ENCODE data around the gene FAM13A. TPM values are rescaled to one million over a fixed set of nuclear protein-coding genes. Genes with fewer than 3 reads are reported as not detected.

Gene FAM13A
- total RNA-seq, 2 experiments from 2014 or later = 9.6 to 10.2 TPM

GRCh38 chr4:88775026-88775425 lies 282.0 kb downstream of the FAM13A start:
- intact Hi-C loops (cut with DNase I, micrococcal nuclease) = no loop called here
- no peaks in the 10 kb centered on the region for H3K4me1 Mint-ChIP-seq (ENCODE audit: low read depth)
- CTCF ChIA-PET = no interaction called here

DNA sequence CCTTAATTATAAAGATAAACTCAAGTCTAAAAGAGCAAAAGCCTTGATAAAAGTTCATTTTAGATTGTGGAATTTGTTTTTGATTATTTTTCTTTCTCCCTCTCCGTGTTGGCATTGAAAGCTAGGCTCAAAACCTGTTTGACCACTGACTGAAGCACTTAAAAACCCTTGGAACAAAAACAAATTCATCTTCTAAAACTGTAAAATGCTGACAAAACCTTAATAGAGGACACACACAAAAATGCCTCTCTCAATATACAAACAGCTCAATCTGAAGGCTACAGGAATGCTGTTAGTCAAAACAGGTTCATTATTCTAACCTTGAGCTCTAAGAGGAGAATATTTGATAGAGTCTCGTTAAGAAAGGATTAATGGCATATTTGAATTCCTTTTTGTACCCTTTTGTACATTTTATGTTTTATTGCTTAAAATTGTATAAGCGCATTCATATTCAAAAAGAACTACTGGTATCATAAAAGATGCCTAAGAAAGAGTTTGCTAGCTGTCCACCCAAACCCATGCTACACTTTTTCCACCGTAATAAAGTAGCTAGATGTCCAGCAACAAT lies 285.0 kb downstream of the FAM13A start:
- TF ChIP-seq CTCF (IDR thresholded peaks at IDR 0.05) = no peak
- Mint-ChIP-seq H3K27ac (no peak overlapping the region), H3K4me3 (no peak overlapping the region), H3K9me3 (no peaks in the 10 kb centered on the region), H3K4me1 (ENCODE audit: low read depth) (no peaks in the 10 kb centered on the region), H3K27me3 (no peaks in the 10 kb centered on the region), H3K36me3 (ENCODE audit: low read depth) (no peaks in the 10 kb centered on the region)
- H3K9me3 ChIP-seq (ENCODE audit: control insufficient read depth in 1 of 2, insufficient read depth in 1 of 2, low read length in 2 of 2) = no peaks in the 10 kb centered on the region
- H3K27ac ChIP-seq (ENCODE audit: low read depth in 1 of 2, low read length in 2 of 2) = no peak overlapping the region
- ChIA-PET POLR2A (no interaction called here), CTCF (interaction anchor here (1.2 kb wide), 1 partner anchor 9 kb away, joined by 3 read pairs; no protein-coding TSS in a partner anchor)
- peaks cover 4% of the 10 kb centered on the region for H3K36me3 ChIP-seq (ENCODE audit: insufficient read depth, low read length)
- intact Hi-C loops (cut with DNase I, micrococcal nuclease) = no loop called here
- no peak overlapping the region for H3K4me3 ChIP-seq (ENCODE audit: low read length)
- no peak for ATAC-seq (ENCODE audit: poor library complexity)
- DNase-seq = no peak
- H3K27me3 ChIP-seq (ENCODE audit: control insufficient read depth in 1 of 2, insufficient read depth in 2 of 2, low read length in 2 of 2) = no peaks in the 10 kb centered on the region
- no peaks in the 10 kb centered on the region for H3K4me1 ChIP-seq (ENCODE audit: insufficient read depth, low read length)

More at GRCh38 chr4:88775026-88775425, 282.0 kb downstream of the FAM13A start:
- Mint-ChIP-seq H3K27ac (no peak overlapping the region), H3K4me3 (no peak overlapping the region), H3K9me3 (no peaks in the 10 kb centered on the region), H3K36me3 (ENCODE audit: low read depth) (no peaks in the 10 kb centered on the region), H3K27me3 (no peaks in the 10 kb centered on the region)
- Histone ChIP-seq H3K4me1 (ENCODE audit: insufficient read depth, low read length) (no peaks in the 10 kb centered on the region), H3K9me3 (ENCODE audit: control insufficient read depth in 1 of 2, insufficient read depth in 1 of 2, low read length in 2 of 2) (no peaks in the 10 kb centered on the region), H3K27me3 (ENCODE audit: control insufficient read depth in 1 of 2, insufficient read depth in 2 of 2, low read length in 2 of 2) (no peaks in the 10 kb centered on the region), H3K27ac (ENCODE audit: low read depth in 1 of 2, low read length in 2 of 2) (no peak overlapping the region), H3K4me3 (ENCODE audit: low read length) (no peak overlapping the region), H3K36me3 (ENCODE audit: insufficient read depth, low read length) (peaks cover 8% of the 10 kb centered on the region)
- POLR2A ChIA-PET = no interaction called here
- ATAC-seq (ENCODE audit: poor library complexity) (no peak), DNase-seq (no peak)
- TF ChIP-seq CTCF (IDR thresholded peaks at IDR 0.05) = no peak

GRCh38 chr4:88765729-88766128 lies 291.3 kb downstream of the FAM13A start:
- intact Hi-C loops (cut with DNase I, micrococcal nuclease) = no loop called here
- no peak for TF ChIP-seq CTCF (IDR thresholded peaks at IDR 0.05)
- ATAC-seq (ENCODE audit: poor library complexity) (no peak), DNase-seq (no peak)
- Histone ChIP-seq H3K4me3 (ENCODE audit: low read length) (no peak overlapping the region), H3K9me3 (ENCODE audit: control insufficient read depth in 1 of 2, insufficient read depth in 1 of 2, low read length in 2 of 2) (no peaks in the 10 kb centered on the region), H3K4me1 (ENCODE audit: insufficient read depth, low read length) (no peaks in the 10 kb centered on the region), H3K36me3 (ENCODE audit: insufficient read depth, low read length) (peaks cover 4% of the 10 kb centered on the region), H3K27ac (ENCODE audit: low read depth in 1 of 2, low read length in 2 of 2) (no peak overlapping the region), H3K27me3 (ENCODE audit: control insufficient read depth in 1 of 2, insufficient read depth in 2 of 2, low read length in 2 of 2) (no peaks in the 10 kb centered on the region)
- H3K27ac Mint-ChIP-seq = no peak overlapping the region
- CTCF ChIA-PET = no interaction called here
- no peaks in the 10 kb centered on the region for H3K4me1 Mint-ChIP-seq (ENCODE audit: low read depth)
- no peaks in the 10 kb centered on the region for H3K27me3 Mint-ChIP-seq
- no peaks in the 10 kb centered on the region for H3K9me3 Mint-ChIP-seq
- H3K4me3 Mint-ChIP-seq = no peak overlapping the region
- POLR2A ChIA-PET = no interaction called here
- H3K36me3 Mint-ChIP-seq (ENCODE audit: low read depth) = no peaks in the 10 kb centered on the region
